WI38 (cell line): ENCODE results near the gene MRPL20.
"Not testable (repeated sequence)": the region's sequence is repeated elsewhere in the genome, so short reads cannot be mapped to it uniquely, and the experiment has no call there.

Experiments used
- H3K4me3 ChIP-seq: 2 replicates; pipeline ENCODE4 v1.5.1; 2011; ENCODE audit warnings: low read depth, mild to moderate bottlenecking, control low read depth, low read length
- TF ChIP-seq, protein P1 (sequence below): IDR thresholded peaks from 2 replicates; pipeline ENCODE4 v1.5.1; 2012; ENCODE audit warnings: low read depth, mild to moderate bottlenecking, control low read depth, low read length

MRPL20 gene

DNA sequence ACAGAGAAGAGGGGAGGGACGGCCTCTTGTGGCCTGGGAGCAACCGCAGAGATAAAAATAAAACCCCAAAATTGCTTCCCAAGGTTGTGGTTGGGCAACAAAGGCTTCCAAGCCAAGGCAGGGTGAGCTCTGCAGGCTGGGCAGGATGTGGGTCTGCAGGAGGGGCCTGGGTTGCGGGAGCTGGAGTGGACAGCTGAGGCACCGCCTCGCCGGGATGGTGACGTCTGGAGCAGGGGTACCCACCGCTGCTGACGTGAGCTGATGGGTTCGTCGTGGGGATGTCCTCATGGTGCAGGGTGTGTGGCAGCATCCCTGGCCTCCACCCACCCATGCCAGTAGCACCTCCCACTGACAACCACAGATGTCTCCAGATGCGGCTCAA, 35.7 kb downstream of the MRPL20 start:
- TF ChIP-seq, protein P1, sequence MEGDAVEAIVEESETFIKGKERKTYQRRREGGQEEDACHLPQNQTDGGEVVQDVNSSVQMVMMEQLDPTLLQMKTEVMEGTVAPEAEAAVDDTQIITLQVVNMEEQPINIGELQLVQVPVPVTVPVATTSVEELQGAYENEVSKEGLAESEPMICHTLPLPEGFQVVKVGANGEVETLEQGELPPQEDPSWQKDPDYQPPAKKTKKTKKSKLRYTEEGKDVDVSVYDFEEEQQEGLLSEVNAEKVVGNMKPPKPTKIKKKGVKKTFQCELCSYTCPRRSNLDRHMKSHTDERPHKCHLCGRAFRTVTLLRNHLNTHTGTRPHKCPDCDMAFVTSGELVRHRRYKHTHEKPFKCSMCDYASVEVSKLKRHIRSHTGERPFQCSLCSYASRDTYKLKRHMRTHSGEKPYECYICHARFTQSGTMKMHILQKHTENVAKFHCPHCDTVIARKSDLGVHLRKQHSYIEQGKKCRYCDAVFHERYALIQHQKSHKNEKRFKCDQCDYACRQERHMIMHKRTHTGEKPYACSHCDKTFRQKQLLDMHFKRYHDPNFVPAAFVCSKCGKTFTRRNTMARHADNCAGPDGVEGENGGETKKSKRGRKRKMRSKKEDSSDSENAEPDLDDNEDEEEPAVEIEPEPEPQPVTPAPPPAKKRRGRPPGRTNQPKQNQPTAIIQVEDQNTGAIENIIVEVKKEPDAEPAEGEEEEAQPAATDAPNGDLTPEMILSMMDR: no peak
- no peak overlapping the region for H3K4me3 ChIP-seq

DNA sequence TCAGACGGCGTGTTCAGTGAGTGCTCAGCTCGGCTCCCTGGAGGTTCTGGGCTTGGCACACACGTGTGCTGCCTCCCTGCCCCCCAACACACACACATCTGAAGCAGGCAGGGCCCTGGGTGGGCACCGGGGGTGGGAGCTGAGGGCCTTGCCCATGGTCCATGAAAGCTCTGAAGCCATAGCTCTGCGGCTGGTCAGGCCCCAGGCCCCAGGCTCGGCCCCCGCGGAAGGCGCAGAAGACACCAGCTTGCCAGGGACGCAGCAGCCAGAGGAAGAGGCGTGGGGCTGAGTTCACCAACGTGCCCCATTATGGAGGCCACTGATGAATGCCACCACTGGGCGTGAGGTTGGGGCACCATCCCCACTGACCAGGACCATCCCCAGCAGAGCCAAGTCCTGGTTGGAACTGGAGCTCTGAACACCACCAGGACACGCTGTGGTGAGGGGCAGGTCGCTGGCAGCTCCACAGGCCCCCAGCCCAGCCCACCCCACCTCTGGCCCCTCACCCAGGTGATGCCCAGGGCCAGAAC, 36.3 kb downstream of the MRPL20 start:
- TF ChIP-seq, protein P1: no peak
- no peak overlapping the region for H3K4me3 ChIP-seq

DNA sequence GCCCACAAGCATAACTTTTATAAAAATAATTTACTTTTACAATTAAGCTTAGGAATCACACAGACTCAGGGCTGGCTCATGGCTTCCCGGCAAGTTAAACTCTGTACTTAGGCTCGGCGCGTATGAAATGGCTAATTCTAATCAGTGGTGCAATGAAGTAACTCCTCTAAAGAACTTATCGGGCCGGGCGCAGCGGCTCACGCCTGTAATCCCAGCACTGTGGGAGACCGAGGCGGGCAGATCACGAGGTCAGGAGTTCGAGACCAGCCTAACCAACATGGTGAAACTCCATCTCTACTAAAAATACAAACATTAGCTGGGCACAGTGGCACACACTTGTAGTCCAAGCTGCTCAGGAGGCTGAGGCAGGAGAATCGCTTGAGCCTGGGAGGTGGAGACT, 37.0 kb downstream of the MRPL20 start:
- H3K4me3 ChIP-seq: not testable (repeated sequence)

DNA sequence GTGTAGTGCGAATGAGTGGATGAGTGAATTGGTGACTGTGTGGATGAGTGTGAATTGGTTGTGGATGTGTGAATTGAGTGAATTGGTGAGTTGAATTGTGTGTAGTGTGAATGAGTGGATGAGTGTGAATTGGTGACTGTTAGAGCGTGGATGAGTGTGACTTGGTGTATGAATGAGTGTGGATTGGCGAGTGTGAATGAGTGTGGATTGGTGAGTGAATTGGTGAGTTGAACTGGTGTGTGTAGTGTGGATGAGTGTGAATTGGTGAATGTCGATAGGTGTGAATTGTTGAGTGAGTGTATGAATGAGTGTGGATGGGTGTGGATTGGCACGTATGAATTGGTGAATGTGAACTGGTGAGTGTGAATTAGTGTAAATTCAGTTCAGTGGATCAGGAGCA, 39.8 kb downstream of the MRPL20 start:
- TF ChIP-seq, protein P1: no peak
- H3K4me3 ChIP-seq: no peak overlapping the region

DNA sequence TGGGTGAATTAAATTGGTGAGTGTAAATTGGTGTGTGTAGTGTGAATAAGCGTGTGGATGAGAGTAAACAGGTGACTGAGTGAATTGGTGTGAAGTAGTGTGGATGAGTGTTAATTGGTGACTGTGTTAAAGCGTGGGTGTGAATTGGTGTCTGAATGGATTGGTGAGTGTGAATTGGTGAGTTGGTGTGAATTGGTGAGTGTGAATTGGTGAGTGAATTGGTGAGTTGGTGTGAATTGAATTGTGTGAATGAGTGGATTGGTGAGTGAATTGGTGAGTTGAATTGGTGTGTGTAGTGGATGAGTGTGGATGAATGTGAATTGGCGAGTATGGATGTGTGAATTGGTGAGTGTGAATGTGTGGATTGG, 40.4 kb downstream of the MRPL20 start:
- no peak overlapping the region for H3K4me3 ChIP-seq
- TF ChIP-seq, protein P1: no peak

DNA sequence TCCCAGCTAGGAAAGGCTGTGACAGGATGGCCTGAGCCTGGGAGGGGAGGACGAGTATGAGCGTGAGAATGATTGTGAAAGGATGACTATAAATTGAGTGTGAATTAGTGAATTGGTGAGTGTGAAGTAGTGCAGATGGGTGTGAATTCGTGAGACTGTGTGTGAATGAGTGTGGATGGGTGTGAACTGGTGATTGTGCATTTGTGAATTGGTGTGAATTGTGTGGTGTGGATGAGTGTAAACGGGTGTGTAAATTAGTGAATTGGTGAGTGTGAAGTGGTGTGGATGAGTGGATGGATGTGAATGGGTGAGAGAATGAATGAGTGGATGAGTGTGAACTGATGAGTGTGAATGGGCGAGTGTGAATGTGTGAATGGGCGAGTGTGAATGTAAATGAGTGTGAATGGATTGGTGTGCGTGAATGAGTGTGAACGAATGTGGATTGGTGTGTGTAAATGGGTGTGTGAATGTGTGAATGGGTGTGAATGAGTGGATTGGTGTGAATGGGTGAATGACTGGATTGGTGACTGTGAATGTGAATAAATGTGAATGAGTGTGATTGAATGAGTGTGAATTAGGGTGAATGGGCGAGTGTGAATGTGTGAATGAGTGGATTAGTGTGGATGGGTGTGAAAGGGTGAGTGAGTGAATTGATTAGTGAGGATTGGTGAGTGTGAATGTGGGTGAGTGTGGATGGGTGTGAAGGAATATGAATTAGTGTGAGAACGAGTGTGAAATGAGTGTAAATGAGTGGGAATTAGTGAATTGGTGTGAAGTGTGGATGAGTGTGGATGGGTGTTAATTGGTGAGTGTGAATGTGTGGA, 41.0 kb downstream of the MRPL20 start:
- no peak overlapping the region for H3K4me3 ChIP-seq
- TF ChIP-seq, protein P1: no peak

DNA sequence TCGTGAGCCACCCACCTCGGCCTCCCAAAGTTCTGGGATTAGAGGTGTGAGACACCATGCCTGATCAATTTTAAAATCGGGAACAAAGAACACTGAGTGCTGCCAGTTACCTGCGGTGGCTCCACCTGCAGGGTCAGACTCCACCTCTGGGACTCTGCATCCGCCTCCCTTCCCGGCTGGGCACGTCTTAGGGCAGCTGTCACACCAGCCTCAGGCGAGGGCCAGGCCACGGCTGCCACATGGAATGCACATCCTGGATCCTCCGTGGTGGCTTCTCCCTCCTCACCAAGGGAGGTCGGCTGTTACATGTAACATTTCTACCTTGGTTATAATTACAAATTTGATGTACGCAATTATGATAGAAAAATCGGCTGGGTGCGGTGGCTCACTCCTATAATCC, 42.8 kb downstream of the MRPL20 start:
- TF ChIP-seq, protein P1: no peak

More for the DNA sequence above, 42.8 kb downstream of the MRPL20 start:
- H3K4me3 ChIP-seq: no peak overlapping the region
